ENCODE results near the gene PTPRN2.
"Not testable (repeated sequence)": the region's sequence is repeated elsewhere in the genome, so short reads cannot be mapped to it uniquely, and the experiment has no call there.

PTPRN2 gene

GRCh38 chr7:158358926-158359645 lies 228.5 kb downstream of the PTPRN2 start:
- DNase-seq, result no peak

- no peak for DNase-seq
Observed at GRCh38 chr7:158357898-158358821, 229.5 kb downstream of the PTPRN2 start.

- DNase-seq, result no peak
Observed at GRCh38 chr7:158357106-158357897, 230.3 kb downstream of the PTPRN2 start.

- no peak for DNase-seq
Observed at GRCh38 chr7:158356454-158356853, 231.2 kb downstream of the PTPRN2 start.

DNA sequence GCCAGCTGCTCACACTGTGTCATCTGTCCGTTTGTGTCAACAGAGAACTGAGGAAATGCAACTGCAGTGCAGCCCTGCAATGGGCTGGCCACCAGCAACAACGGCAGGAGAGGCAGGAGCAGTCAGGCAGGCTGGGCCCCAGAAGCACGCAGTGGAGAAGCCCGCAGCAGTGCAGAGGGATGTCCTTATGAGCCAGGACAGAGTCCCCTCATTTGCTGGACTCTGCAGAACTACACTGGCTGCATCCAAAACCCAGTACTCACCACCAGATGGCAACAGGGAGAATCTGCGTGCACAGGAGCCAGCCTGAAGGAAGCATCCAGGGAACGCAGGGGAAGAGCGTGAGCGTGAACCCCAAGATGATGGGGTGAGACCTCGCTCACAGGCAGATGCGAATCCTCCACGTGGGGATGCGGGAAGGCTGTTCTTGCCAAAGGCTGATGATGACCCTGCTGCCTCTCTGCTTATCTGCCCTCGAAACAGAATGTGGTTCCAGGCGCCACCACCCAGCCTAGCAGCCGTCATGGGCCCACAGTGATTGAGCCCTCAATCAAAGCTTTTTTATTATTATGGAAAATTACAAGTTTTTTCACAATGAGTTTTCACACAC lies 232.1 kb downstream of the PTPRN2 start:
- no peak for DNase-seq

DNA sequence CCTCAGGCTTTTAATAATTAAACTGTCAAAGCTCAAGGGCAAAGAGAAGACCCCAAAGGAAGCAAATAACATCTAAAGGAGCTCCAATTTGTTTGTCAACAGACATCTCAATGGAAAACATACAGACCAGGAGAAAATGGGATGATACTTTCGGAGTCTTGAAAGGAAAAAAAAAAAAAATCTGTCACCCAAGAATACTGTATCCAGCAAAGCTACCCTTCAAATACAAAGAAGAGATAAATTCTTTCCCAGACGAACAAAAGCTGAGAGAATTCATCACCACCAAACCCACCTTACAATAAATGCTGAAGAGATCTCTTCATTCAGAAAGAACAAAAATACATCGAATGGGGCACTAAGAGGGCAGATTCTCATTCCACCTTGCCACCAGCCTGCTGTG lies 232.8 kb downstream of the PTPRN2 start:
- no peak for DNase-seq

DNA sequence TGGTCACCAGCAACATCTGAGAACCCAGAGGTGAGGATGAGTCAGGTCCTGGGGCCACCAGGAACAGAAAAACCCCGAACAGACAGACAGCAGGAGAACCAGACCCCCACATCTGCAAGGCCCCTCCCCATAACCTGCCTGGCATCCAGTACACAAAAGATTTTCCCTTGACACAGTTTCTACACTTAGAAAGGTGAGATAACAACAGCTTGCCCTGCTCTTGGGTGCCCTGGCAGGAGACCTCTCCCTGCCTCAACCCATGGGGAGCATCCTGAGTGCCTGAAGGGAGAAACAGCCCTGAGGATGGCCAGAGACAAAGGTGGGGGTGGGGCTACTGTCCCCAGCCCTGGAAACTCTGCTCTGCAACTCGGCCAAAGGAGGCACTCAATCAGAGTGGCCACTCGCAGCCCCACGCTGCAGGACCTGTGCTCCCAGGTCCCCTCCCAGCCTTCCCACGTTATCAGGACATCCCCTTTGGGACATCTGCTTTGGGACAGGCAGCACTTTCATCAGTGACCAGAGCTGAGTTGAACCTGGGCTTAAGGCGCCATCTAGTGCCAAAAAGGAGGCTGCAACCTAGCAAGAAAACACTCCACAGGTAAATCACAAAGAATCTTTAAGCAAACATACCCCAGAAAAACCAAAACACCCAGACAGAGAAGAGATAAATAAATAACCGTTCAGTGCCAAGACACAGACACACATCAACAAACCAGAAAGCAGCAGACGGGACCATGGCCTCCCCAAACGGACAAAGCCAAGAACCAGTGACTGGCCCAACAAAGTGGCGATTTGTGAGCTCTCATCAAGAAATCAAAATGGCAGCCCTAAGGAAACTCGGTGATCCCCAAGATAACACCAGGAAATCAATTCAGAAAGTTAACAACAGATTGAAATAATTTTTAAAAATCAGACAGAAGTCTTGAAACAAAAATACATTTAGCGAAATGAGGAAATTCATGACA lies 233.7 kb downstream of the PTPRN2 start:
- DNase-seq, result no peak

GRCh38 chr7:158351899-158352729 lies 235.5 kb downstream of the PTPRN2 start:
- DNase-seq, result not testable (repeated sequence)

DNA sequence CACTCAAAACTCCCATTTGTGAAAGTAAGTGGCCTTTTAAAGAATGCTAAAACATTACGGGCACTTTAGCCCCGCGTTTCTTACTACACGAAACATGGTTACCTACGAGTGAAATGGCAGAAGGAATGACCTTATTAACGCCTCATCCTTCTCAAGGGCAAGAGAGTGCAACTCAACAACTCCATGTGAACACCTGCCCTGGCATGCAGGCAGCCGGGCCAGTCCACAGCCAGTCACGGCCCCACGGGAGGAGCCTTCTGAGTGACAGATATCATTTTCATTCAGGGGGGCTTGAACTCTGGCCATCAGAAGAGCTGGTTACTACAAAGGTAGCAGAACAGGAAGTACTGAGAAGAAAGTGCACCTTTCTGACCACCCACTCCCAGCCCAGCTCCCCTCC lies 236.1 kb downstream of the PTPRN2 start:
- DNase-seq, result no peak

DNA sequence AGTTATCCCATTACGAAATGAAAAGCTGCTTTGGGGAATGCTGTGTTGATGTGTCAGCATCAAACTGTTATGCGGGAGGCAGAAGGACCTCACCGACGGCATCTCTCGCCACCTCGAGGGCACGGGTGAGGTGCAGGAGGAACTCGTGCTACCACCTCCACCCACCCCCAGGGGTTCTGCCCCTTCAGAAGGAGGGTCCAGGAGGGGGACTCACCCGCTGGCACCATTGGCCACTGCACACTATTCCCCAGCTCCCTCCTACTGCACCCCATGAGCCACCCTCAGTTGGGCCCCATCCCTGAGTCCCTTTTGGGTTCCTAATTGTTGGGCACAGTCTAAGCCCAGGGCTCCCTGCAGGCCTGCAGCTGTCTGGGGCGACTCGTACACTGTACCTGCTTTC lies 236.6 kb downstream of the PTPRN2 start:
- no peak for DNase-seq

DNA sequence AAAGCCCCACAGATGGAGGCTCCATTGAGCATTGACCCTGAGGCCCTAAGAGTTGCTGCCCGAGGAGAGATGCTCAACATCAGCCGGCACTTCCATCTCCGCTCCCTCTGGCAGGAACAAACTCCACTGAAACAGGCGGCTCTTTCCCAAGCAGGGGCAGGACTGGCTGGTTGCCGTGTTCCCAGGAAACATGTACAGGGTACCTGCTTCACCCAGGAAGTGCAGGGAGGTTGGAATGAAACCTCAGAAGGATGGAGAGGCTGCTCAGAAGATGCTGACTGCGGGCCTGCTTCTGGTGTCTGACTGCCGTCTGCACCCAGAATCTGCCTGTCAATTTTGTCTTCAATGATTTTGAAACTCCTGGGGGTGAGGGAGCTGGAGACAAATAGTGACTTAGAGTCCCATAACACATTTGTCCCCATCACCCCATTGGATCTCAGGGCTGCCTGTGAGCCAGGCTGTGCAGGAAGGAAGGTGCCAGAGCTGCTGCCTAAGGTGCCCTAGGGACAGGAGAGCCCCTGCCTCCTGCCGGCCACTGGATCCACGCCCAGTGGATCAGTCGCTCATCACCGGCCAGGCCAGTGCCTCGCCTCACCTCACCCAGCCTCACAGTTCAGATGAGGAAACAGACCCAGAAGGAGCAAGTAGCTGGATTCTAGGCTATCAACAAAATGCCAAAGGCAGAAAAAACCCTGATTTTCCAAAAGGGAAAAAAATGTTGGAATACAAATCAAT lies 237.3 kb downstream of the PTPRN2 start:
- no peak for DNase-seq

DNA sequence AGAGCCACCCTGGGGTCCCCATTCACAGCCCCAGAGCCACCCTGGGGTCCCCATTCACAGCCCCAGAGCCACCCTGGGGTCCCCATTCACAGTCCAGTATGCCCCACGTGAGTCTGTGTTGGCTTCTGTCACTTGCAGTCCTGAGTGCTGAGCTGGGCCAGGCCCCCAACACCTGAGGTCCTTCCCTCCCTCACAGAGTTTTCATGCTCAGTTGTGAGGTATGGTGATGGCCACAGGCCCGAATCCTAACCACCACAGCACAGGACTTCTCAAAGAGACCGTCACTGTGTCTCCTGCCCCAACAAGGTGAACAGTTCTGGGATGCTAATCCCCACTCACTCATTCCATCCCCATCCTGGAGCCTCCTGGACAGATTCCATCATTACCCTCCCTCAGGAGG lies 239.2 kb downstream of the PTPRN2 start:
- DNase-seq, result no peak

GRCh38 chr7:158348039-158348438 lies 239.6 kb downstream of the PTPRN2 start:
- DNase-seq, result not testable (repeated sequence)

GRCh38 chr7:158345731-158346130 lies 241.9 kb downstream of the PTPRN2 start:
- DNase-seq, result no peak

- DNase-seq, result no peak
Observed at GRCh38 chr7:158344706-158345300, 242.8 kb downstream of the PTPRN2 start.

GRCh38 chr7:158343936-158344455 lies 243.6 kb downstream of the PTPRN2 start:
- DNase-seq, result no peak

GRCh38 chr7:158343526-158343925 lies 244.1 kb downstream of the PTPRN2 start:
- DNase-seq, result no peak

- not testable (repeated sequence) for DNase-seq
Observed at GRCh38 chr7:158341097-158341496, 246.5 kb downstream of the PTPRN2 start.

- DNase-seq, result not testable (repeated sequence)
Observed at GRCh38 chr7:158336952-158337351, 250.7 kb downstream of the PTPRN2 start.

Data from fibroblast of upper back skin (primary cell).